HEK293 (cell line): Measurements from ENCODE around the gene PRKAG2.
A peak's percentile ranks its signal among the peaks of the same experiment; 100 is the strongest.

Experiments
- BCL11B ChIP-seq: fragments of 450-650 bp; formaldehyde crosslinking; IDR thresholded peaks from 2 replicates; pipeline ENCODE4 v1.5.1; 2016; ENCODE audit warnings: low read depth, missing biosample characterization, missing genetic modification characterization
- GLI4 ChIP-seq: fragments of 450-650 bp; formaldehyde crosslinking; IDR thresholded peaks from 2 replicates; pipeline ENCODE4 v1.5.1; 2016; ENCODE audit warnings: missing biosample characterization, missing genetic modification characterization
- HOXC10 ChIP-seq: sonication (generic); formaldehyde crosslinking; IDR thresholded peaks from 2 replicates; pipeline ENCODE4 v1.8.1; 2023; ENCODE audit warnings: mild to moderate bottlenecking, missing genetic modification reagents
- HOXD13 ChIP-seq: sonication (generic); formaldehyde crosslinking; IDR thresholded peaks from 2 replicates; pipeline ENCODE4 v1.8.0; 2022; ENCODE audit warnings: missing genetic modification reagents, borderline replicate concordance
- KLF8 ChIP-seq: fragments of 450-650 bp; formaldehyde crosslinking; IDR thresholded peaks from 2 replicates; pipeline ENCODE4 v1.5.1; 2016; ENCODE audit warnings: missing biosample characterization, missing genetic modification characterization
- OSR2 ChIP-seq: fragments of 450-650 bp; formaldehyde crosslinking; IDR thresholded peaks from 2 replicates; pipeline ENCODE4 v1.5.1; 2016; ENCODE audit warnings: missing biosample characterization, missing genetic modification characterization
- OVOL3 ChIP-seq: fragments of 450-650 bp; formaldehyde crosslinking; IDR thresholded peaks from 2 replicates; pipeline ENCODE4 v1.5.1; 2016; ENCODE audit warnings: missing biosample characterization, missing genetic modification characterization
- SCRT1 ChIP-seq: fragments of 450-650 bp; formaldehyde crosslinking; IDR thresholded peaks from 2 replicates; pipeline ENCODE4 v1.5.1; 2016; ENCODE audit warnings: missing biosample characterization, missing genetic modification characterization, borderline replicate concordance
- SCRT2 ChIP-seq: fragments of 450-650 bp; formaldehyde crosslinking; IDR thresholded peaks from 2 replicates; pipeline ENCODE4 v1.5.1; 2016; ENCODE audit warnings: missing biosample characterization, missing genetic modification characterization
- SP2 ChIP-seq: fragments of 450-650 bp; formaldehyde crosslinking; IDR thresholded peaks from 2 replicates; pipeline ENCODE4 v1.5.1; 2016; ENCODE audit warnings: missing biosample characterization, missing genetic modification characterization
- SP7 ChIP-seq: fragments of 450-650 bp; formaldehyde crosslinking; IDR thresholded peaks from 2 replicates; pipeline ENCODE4 v1.5.1; 2016; ENCODE audit warnings: missing biosample characterization, missing genetic modification characterization
- ZBTB21 ChIP-seq: fragments of 450-650 bp; formaldehyde crosslinking; IDR thresholded peaks from 2 replicates; pipeline ENCODE4 v1.5.1; 2017; ENCODE audit warnings: missing biosample characterization, missing genetic modification characterization
- ZNF10 ChIP-seq: fragments of 450-650 bp; formaldehyde crosslinking; IDR thresholded peaks from 2 replicates; pipeline ENCODE4 v1.5.1; 2017; ENCODE audit warnings: missing biosample characterization, missing genetic modification characterization
- ZNF121 ChIP-seq: fragments of 450-650 bp; formaldehyde crosslinking; IDR thresholded peaks from 2 replicates; pipeline ENCODE4 v1.5.1; 2016; ENCODE audit warnings: missing biosample characterization, missing genetic modification characterization
- ZNF133 ChIP-seq: fragments of 450-650 bp; formaldehyde crosslinking; IDR thresholded peaks from 2 replicates; pipeline ENCODE4 v1.5.1; 2016; ENCODE audit warnings: missing biosample characterization, missing genetic modification characterization
- ZNF146 ChIP-seq: fragments of 450-650 bp; formaldehyde crosslinking; IDR thresholded peaks from 2 replicates; pipeline ENCODE4 v1.5.1; 2016; ENCODE audit warnings: missing biosample characterization, missing genetic modification characterization
- ZNF2 ChIP-seq: fragments of 450-650 bp; formaldehyde crosslinking; IDR thresholded peaks from 2 replicates; pipeline ENCODE4 v1.5.1; 2016; ENCODE audit warnings: missing biosample characterization, missing genetic modification characterization
- ZNF211 ChIP-seq: fragments of 450-650 bp; formaldehyde crosslinking; IDR thresholded peaks from 2 replicates; pipeline ENCODE4 v1.5.1; 2016; ENCODE audit warnings: low read depth, missing biosample characterization, missing genetic modification characterization
- ZNF239 ChIP-seq: fragments of 450-650 bp; formaldehyde crosslinking; IDR thresholded peaks from 2 replicates; pipeline ENCODE4 v1.5.1; 2016; ENCODE audit warnings: missing biosample characterization, missing genetic modification characterization
- ZNF350 ChIP-seq: fragments of 450-650 bp; formaldehyde crosslinking; IDR thresholded peaks from 2 replicates; pipeline ENCODE4 v1.5.0; 2017; ENCODE audit warnings: missing biosample characterization, mild to moderate bottlenecking, missing genetic modification characterization
- ZNF366 ChIP-seq: fragments of 450-650 bp; formaldehyde crosslinking; conservative IDR thresholded peaks from 2 replicates; pipeline ENCODE4 v1.5.1; 2016; ENCODE audit warnings: missing biosample characterization, missing genetic modification characterization
- ZNF423 ChIP-seq: fragments of 450-650 bp; formaldehyde crosslinking; IDR thresholded peaks from 2 replicates; pipeline ENCODE4 v1.5.1; 2016; ENCODE audit warnings: missing biosample characterization, missing genetic modification characterization
- ZNF433 ChIP-seq: fragments of 450-650 bp; formaldehyde crosslinking; IDR thresholded peaks from 2 replicates; pipeline ENCODE4 v1.5.1; 2016; ENCODE audit warnings: missing biosample characterization, missing genetic modification characterization, low read depth
- ZNF501 ChIP-seq: fragments of 450-650 bp; formaldehyde crosslinking; IDR thresholded peaks from 2 replicates; pipeline ENCODE4 v1.5.1; 2016; ENCODE audit warnings: missing biosample characterization, missing genetic modification characterization
- ZNF514 ChIP-seq: fragments of 450-650 bp; formaldehyde crosslinking; IDR thresholded peaks from 2 replicates; pipeline ENCODE4 v1.5.1; 2016; ENCODE audit warnings: missing biosample characterization, missing genetic modification characterization
- ZNF549 ChIP-seq: fragments of 450-650 bp; IDR thresholded peaks from 2 replicates; pipeline ENCODE4 v1.5.1; 2018; ENCODE audit warnings: missing biosample characterization, missing genetic modification characterization, mild to moderate bottlenecking, inconsistent platforms, moderate library complexity
- ZNF585B ChIP-seq: fragments of 450-650 bp; formaldehyde crosslinking; IDR thresholded peaks from 2 replicates; pipeline ENCODE4 v1.5.1; 2016; ENCODE audit warnings: missing biosample characterization, missing genetic modification characterization
- ZNF600 ChIP-seq: fragments of 450-650 bp; formaldehyde crosslinking; IDR thresholded peaks from 2 replicates; pipeline ENCODE4 v1.5.1; 2016; ENCODE audit warnings: missing biosample characterization, missing genetic modification characterization
- ZNF639 ChIP-seq: fragments of 450-650 bp; formaldehyde crosslinking; IDR thresholded peaks from 2 replicates; pipeline ENCODE4 v1.5.1; 2016; ENCODE audit warnings: missing biosample characterization, missing genetic modification characterization
- ZNF664 ChIP-seq: fragments of 450-650 bp; formaldehyde crosslinking; IDR thresholded peaks from 2 replicates; pipeline ENCODE4 v1.5.1; 2016; ENCODE audit warnings: missing biosample characterization, missing genetic modification characterization
- ZNF670 ChIP-seq: fragments of 450-650 bp; formaldehyde crosslinking; IDR thresholded peaks from 2 replicates; pipeline ENCODE4 v1.5.1; 2016; ENCODE audit warnings: missing biosample characterization, missing genetic modification characterization, low read depth
- ZNF747 ChIP-seq: fragments of 450-650 bp; formaldehyde crosslinking; IDR thresholded peaks from 2 replicates; pipeline ENCODE4 v1.5.1; 2016; ENCODE audit warnings: missing biosample characterization, missing genetic modification characterization
- ZNF776 ChIP-seq: fragments of 450-650 bp; formaldehyde crosslinking; IDR thresholded peaks from 2 replicates; pipeline ENCODE4 v1.5.0; 2017; ENCODE audit warnings: missing biosample characterization, missing genetic modification characterization, borderline replicate concordance
- ZNF792 ChIP-seq: fragments of 450-650 bp; formaldehyde crosslinking; IDR thresholded peaks from 2 replicates; pipeline ENCODE4 v1.5.1; 2016; ENCODE audit warnings: missing biosample characterization, missing genetic modification characterization
- ZSCAN30 ChIP-seq: fragments of 450-650 bp; IDR thresholded peaks from 2 replicates; pipeline ENCODE4 v1.5.1; 2018; ENCODE audit warnings: missing biosample characterization, mild to moderate bottlenecking, missing genetic modification characterization, moderate library complexity
- TF ChIP-seq, protein P1 (sequence below): fragments of 450-650 bp; formaldehyde crosslinking; IDR thresholded peaks from 2 replicates; pipeline ENCODE4 v1.5.1; 2016; ENCODE audit warnings: missing biosample characterization, missing genetic modification characterization
- TF ChIP-seq, protein P2 (sequence below): fragments of 450-650 bp; formaldehyde crosslinking; IDR thresholded peaks from 2 replicates; pipeline ENCODE4 v1.5.1; 2016; ENCODE audit warnings: missing biosample characterization, missing genetic modification characterization
- TF ChIP-seq, protein P3 (sequence below): fragments of 450-650 bp; formaldehyde crosslinking; IDR thresholded peaks from 2 replicates; pipeline ENCODE4 v1.5.1; 2017; ENCODE audit warnings: missing biosample characterization, missing genetic modification characterization

The PRKAG2 gene

GRCh38 chr7:151736403-151736909 is 140.5 kb downstream of the PRKAG2 start (continued):
- TF ChIP-seq, protein P1, sequence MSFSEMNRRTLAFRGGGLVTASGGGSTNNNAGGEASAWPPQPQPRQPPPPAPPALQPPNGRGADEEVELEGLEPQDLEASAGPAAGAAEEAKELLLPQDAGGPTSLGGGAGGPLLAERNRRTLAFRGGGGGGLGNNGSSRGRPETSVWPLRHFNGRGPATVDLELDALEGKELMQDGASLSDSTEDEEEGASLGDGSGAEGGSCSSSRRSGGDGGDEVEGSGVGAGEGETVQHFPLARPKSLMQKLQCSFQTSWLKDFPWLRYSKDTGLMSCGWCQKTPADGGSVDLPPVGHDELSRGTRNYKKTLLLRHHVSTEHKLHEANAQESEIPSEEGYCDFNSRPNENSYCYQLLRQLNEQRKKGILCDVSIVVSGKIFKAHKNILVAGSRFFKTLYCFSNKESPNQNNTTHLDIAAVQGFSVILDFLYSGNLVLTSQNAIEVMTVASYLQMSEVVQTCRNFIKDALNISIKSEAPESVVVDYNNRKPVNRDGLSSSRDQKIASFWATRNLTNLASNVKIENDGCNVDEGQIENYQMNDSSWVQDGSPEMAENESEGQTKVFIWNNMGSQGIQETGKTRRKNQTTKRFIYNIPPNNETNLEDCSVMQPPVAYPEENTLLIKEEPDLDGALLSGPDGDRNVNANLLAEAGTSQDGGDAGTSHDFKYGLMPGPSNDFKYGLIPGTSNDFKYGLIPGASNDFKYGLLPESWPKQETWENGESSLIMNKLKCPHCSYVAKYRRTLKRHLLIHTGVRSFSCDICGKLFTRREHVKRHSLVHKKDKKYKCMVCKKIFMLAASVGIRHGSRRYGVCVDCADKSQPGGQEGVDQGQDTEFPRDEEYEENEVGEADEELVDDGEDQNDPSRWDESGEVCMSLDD (tag by site-specific recombination), result no peak
- no peak for TF ChIP-seq ZNF514 (tag by site-specific recombination)
- TF ChIP-seq OVOL3, result no peak
- TF ChIP-seq ZNF776, result no peak
- no peak for TF ChIP-seq HOXC10
- no peak for TF ChIP-seq KLF8 (tag by site-specific recombination)
- no peak for TF ChIP-seq ZNF350 (tag by site-specific recombination)
- TF ChIP-seq ZNF664 (tag by site-specific recombination), result no peak
- TF ChIP-seq ZNF639, result no peak
- TF ChIP-seq ZSCAN30, result peak; percentile 62; the same call in 1 of the 2 replicates
- TF ChIP-seq ZNF366 (tag by site-specific recombination), result 0 out of 2 replicates have a peak, but pooled peaks have one; percentile 35
- no peak for TF ChIP-seq ZNF10 (tag by site-specific recombination)
- TF ChIP-seq HOXD13 (CRISPR knock-in tag), result no peak
- TF ChIP-seq ZNF146 (tag by site-specific recombination), result no peak
- no peak for TF ChIP-seq ZNF501 (tag by site-specific recombination)
- no peak for TF ChIP-seq ZNF549 (tag by site-specific recombination)
- TF ChIP-seq ZNF239 (tag by site-specific recombination), result no peak
- peak; percentile 77 for TF ChIP-seq SP7
- no peak for TF ChIP-seq SCRT1 (tag by site-specific recombination)
- TF ChIP-seq ZBTB21 (tag by site-specific recombination), result peak; percentile 85
- no peak for TF ChIP-seq ZNF585B (tag by site-specific recombination)
- TF ChIP-seq ZNF792 (tag by site-specific recombination), result no peak
- no peak for TF ChIP-seq ZNF211
- TF ChIP-seq, protein P2, sequence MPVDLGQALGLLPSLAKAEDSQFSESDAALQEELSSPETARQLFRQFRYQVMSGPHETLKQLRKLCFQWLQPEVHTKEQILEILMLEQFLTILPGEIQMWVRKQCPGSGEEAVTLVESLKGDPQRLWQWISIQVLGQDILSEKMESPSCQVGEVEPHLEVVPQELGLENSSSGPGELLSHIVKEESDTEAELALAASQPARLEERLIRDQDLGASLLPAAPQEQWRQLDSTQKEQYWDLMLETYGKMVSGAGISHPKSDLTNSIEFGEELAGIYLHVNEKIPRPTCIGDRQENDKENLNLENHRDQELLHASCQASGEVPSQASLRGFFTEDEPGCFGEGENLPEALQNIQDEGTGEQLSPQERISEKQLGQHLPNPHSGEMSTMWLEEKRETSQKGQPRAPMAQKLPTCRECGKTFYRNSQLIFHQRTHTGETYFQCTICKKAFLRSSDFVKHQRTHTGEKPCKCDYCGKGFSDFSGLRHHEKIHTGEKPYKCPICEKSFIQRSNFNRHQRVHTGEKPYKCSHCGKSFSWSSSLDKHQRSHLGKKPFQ (tag by site-specific recombination), result no peak
- no peak for TF ChIP-seq ZNF670
- no peak for TF ChIP-seq ZNF133
- no peak for TF ChIP-seq SCRT2 (tag by site-specific recombination)
- peak; percentile 64; the same call in 1 of the 2 replicates for TF ChIP-seq ZNF600 (tag by site-specific recombination)
- TF ChIP-seq ZNF121 (tag by site-specific recombination), result no peak
- TF ChIP-seq ZNF747 (tag by site-specific recombination), result no peak
- peak; percentile 60 for TF ChIP-seq SP2 (tag by site-specific recombination)
- TF ChIP-seq ZNF2, result 0 out of 2 replicates have a peak, but pooled peaks have one; percentile 29
- TF ChIP-seq, protein P3, sequence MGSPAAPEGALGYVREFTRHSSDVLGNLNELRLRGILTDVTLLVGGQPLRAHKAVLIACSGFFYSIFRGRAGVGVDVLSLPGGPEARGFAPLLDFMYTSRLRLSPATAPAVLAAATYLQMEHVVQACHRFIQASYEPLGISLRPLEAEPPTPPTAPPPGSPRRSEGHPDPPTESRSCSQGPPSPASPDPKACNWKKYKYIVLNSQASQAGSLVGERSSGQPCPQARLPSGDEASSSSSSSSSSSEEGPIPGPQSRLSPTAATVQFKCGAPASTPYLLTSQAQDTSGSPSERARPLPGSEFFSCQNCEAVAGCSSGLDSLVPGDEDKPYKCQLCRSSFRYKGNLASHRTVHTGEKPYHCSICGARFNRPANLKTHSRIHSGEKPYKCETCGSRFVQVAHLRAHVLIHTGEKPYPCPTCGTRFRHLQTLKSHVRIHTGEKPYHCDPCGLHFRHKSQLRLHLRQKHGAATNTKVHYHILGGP (tag by site-specific recombination), result no peak
- TF ChIP-seq GLI4 (tag by site-specific recombination), result no peak
- TF ChIP-seq ZNF433 (tag by site-specific recombination), result no peak
- TF ChIP-seq OSR2 (tag by site-specific recombination), result peak; percentile 69
- TF ChIP-seq ZNF423 (tag by site-specific recombination), result no peak
- no peak for TF ChIP-seq BCL11B (tag by site-specific recombination)
